Dermis lymphatic vessel endothelial cell (primary cell): Measurements from ENCODE around the gene MFN2. TPM values are rescaled to one million over a fixed set of nuclear protein-coding genes. Genes with fewer than 3 reads are reported as not detected.

Source experiments
- total RNA-seq: library from RNA; depleted of rRNA; stranded (reverse); fragments of >200 nt; gene quantifications from 2 replicates; pipeline ENCODE4 v1.2.1, GENCODE V29; 2014

Gene MFN2
- 55.4 and 59.1 TPM in 2 replicates for total RNA-seq

GRCh38 chr1:11979851-11980675 is at the start of gene MFN2:
Gene MFN2 (plus strand): TSS chr1:11980444. CDS start chr1:11989169, 8,725 bp downstream.

GRCh38 chr1:11934302-11935056 is 45.8 kb upstream of the MFN2 start, which contains the start of gene PLOD1:
Gene PLOD1 (plus strand): TSS chr1:11934717. CDS start chr1:11934780, 63 bp downstream.

Other genes with a start within 250 kb of the MFN2 start
- gene AGTRAP, start 244.3 kb upstream of the MFN2 start, total RNA-seq: 30.3 and 32.5 TPM in 2 replicates
- gene C1orf167, start 218.3 kb upstream of the MFN2 start, total RNA-seq: 0.17 and 0.33 TPM in 2 replicates
- 42.4 and 68.7 TPM in 2 replicates for gene MTHFR, start 174.5 kb upstream of the MFN2 start, total RNA-seq
- 7.5 and 9.3 TPM in 2 replicates for gene CLCN6, start 174.3 kb upstream of the MFN2 start, total RNA-seq
- not detected in 2 replicates for gene NPPA, start 132.7 kb upstream of the MFN2 start, total RNA-seq
- gene NPPB, start 121.5 kb upstream of the MFN2 start, total RNA-seq: not detected in 2 replicates
- 37.5 and 45.5 TPM in 2 replicates for gene KIAA2013, start 54.0 kb upstream of the MFN2 start, total RNA-seq
- 107 and 111 TPM in 2 replicates for gene PLOD1, start 45.7 kb upstream of the MFN2 start, total RNA-seq
- gene MIIP, start 39.1 kb downstream of the MFN2 start, total RNA-seq: 20.2 and 22.9 TPM in 2 replicates
- under 0.01 TPM in 1 of 2 replicates, not detected in the other for gene TNFRSF8, start 82.9 kb downstream of the MFN2 start, total RNA-seq
- gene TNFRSF1B, start 186.5 kb downstream of the MFN2 start, total RNA-seq: 5.4 and 23.7 TPM in 2 replicates
- gene VPS13D, start 249.6 kb downstream of the MFN2 start, total RNA-seq: 25.8 and 28.5 TPM in 2 replicates